AG04450 (cell line): ENCODE data around the gene ITK. TPM values are rescaled to one million over a fixed set of nuclear protein-coding genes. Genes with fewer than 3 reads are reported as not detected.

ENCODE experiments used
- CTCF ChIA-PET: fragments of 300-600, 350-600 bp; formaldehyde crosslinking; extraction: SDS; loops from one replicate; lab custom pipeline; 2022; ENCODE audit warnings: antibody characterized with exemption, inconsistent platforms; lab: Charles Lee
- POLR2A ChIA-PET: fragments of 350-600 bp; formaldehyde crosslinking; extraction: SDS; loops from one replicate; lab custom pipeline; 2021; ENCODE audit warnings: antibody characterized with exemption, inconsistent platforms; lab: Yijun Ruan, JAX
- DNase-seq: peaks from one replicate; pipeline ENCODE4 v3.0.0-alpha.2; 2011; ENCODE audit warnings: low read depth, low spot score
- H3K27ac ChIP-seq: one replicate; pipeline ENCODE4 v1.5.1; 2012; ENCODE audit warnings: low read depth, low read length, control low read depth
- H3K27me3 ChIP-seq: one replicate; pipeline ENCODE4 v1.6.0; 2012; ENCODE audit warnings: low read length; ENCODE audit not compliant: control insufficient read depth, insufficient read depth
- H3K4me3 ChIP-seq: 2 replicates; pipeline ENCODE4 v1.5.1; 2011; ENCODE audit warnings: mild to moderate bottlenecking, low read depth, low read length, control low read depth
- H3K9me3 ChIP-seq: 2 replicates; pipeline ENCODE4 v1.5.1; 2012; ENCODE audit warnings: low read length; ENCODE audit not compliant: control insufficient read depth, insufficient read depth
- polyA plus RNA-seq: library from polyadenylated mRNA; depleted of rRNA; stranded (reverse); fragments of >200 nt; gene quantifications from 2 replicates; pipeline ENCODE4 v1.2.3, GENCODE V29; 2011
- TF ChIP-seq, protein P1 (sequence below): IDR thresholded peaks from 2 replicates; pipeline ENCODE4 v1.5.1; 2011; ENCODE audit warnings: low read depth, low read length, control low read depth, inconsistent platforms

ITK gene
- polyA plus RNA-seq, 1 experiment, result not detected

- no peak overlapping the region for H3K4me3 ChIP-seq
- no peak for DNase-seq
- CTCF ChIA-PET, result interaction anchor here (0.7 to 1.8 kb wide), 3 partner anchors 14 to 476 kb away, joined by 3 to 5 read pairs (median 4); partner anchors contain the start of gene LSM11
- peaks cover 38% of the 10 kb centered on the region for H3K27me3 ChIP-seq
- H3K27ac ChIP-seq, result no peak overlapping the region
- POLR2A ChIA-PET, result no interaction called here
- TF ChIP-seq, protein P1, sequence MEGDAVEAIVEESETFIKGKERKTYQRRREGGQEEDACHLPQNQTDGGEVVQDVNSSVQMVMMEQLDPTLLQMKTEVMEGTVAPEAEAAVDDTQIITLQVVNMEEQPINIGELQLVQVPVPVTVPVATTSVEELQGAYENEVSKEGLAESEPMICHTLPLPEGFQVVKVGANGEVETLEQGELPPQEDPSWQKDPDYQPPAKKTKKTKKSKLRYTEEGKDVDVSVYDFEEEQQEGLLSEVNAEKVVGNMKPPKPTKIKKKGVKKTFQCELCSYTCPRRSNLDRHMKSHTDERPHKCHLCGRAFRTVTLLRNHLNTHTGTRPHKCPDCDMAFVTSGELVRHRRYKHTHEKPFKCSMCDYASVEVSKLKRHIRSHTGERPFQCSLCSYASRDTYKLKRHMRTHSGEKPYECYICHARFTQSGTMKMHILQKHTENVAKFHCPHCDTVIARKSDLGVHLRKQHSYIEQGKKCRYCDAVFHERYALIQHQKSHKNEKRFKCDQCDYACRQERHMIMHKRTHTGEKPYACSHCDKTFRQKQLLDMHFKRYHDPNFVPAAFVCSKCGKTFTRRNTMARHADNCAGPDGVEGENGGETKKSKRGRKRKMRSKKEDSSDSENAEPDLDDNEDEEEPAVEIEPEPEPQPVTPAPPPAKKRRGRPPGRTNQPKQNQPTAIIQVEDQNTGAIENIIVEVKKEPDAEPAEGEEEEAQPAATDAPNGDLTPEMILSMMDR, result no peak; the same call in 1 of the 2 replicates
- no peaks in the 10 kb centered on the region for H3K9me3 ChIP-seq
Observed at GRCh38 chr5:157267761-157268480, 87.3 kb downstream of the ITK start.

- ChIA-PET CTCF (no interaction called here), POLR2A (no interaction called here)
- no peak for DNase-seq
- no peak overlapping the region for H3K27ac ChIP-seq
- TF ChIP-seq, protein P1, result no peak
- H3K27me3 ChIP-seq, result peaks cover 30% of the 10 kb centered on the region
- no peak overlapping the region for H3K4me3 ChIP-seq
- H3K9me3 ChIP-seq, result no peaks in the 10 kb centered on the region
Observed at GRCh38 chr5:157269165-157269671, 88.6 kb downstream of the ITK start.

DNA sequence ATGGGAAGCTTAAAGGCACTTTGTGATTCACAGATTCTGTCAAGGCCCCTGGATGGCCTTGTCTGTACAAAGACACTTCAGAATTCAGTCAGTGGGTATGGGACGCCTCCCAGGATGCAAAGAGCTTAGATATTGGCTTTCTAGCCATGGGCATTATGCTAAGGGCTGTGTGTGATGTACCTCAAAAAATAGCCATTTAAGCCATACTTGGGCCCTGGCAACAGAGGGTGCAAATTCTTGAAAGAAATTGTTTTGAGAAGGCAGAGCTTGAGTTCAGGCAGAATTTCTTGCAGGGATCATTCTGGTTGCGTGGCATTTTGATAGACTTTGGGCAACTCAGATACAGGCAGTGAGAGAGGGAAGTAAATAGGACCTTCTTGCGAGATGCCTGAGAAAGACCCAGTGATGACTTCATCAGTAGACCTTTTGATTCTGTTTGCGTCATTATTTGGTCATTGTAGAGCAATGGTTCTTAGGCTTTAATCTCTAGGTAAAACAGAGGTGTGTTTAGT, 89.2 kb downstream of the ITK start:
- ChIA-PET POLR2A (no interaction called here), CTCF (no interaction called here)
- H3K27me3 ChIP-seq, result peaks cover 30% of the 10 kb centered on the region
- H3K4me3 ChIP-seq, result no peak overlapping the region
- TF ChIP-seq, protein P1, result no peak
- no peak overlapping the region for H3K27ac ChIP-seq
- H3K9me3 ChIP-seq, result no peaks in the 10 kb centered on the region
- DNase-seq, result no peak

GRCh38 chr5:157270771-157271170, 90.1 kb downstream of the ITK start:
- TF ChIP-seq, protein P1, result no peak
- CTCF ChIA-PET, result interaction anchor here (2.7 kb wide), 1 partner anchor 17 kb away, joined by 9 read pairs; no protein-coding TSS in a partner anchor
- peaks cover 24% of the 10 kb centered on the region for H3K27me3 ChIP-seq
- H3K27ac ChIP-seq, result no peak overlapping the region
- DNase-seq, result no peak
- H3K4me3 ChIP-seq, result no peak overlapping the region
- POLR2A ChIA-PET, result no interaction called here
- no peaks in the 10 kb centered on the region for H3K9me3 ChIP-seq

GRCh38 chr5:157271740-157272271, 91.2 kb downstream of the ITK start:
- Histone ChIP-seq H3K27ac (no peak overlapping the region), H3K9me3 (no peaks in the 10 kb centered on the region), H3K27me3 (peaks cover 23% of the 10 kb centered on the region), H3K4me3 (no peak overlapping the region)
- DNase-seq, result no peak
- POLR2A ChIA-PET, result no interaction called here
- TF ChIP-seq, protein P1, result no peak
- CTCF ChIA-PET, result interaction anchor here (2.7 kb wide), 1 partner anchor 18 kb away, joined by 9 read pairs; no protein-coding TSS in a partner anchor
